HEK293 (cell line): Measurements from ENCODE around the gene IFT172.

Experiments
- ZNF114 ChIP-seq: fragments of 450-650 bp; formaldehyde crosslinking; IDR thresholded peaks from 2 replicates; pipeline ENCODE4 v1.5.0; 2017; ENCODE audit warnings: missing biosample characterization, missing genetic modification characterization
- ZNF157 ChIP-seq: fragments of 450-650 bp; formaldehyde crosslinking; IDR thresholded peaks from 2 replicates; pipeline ENCODE4 v1.5.1; 2016; ENCODE audit warnings: missing biosample characterization, missing genetic modification characterization
- ZNF292 ChIP-seq: fragments of 450-650 bp; formaldehyde crosslinking; IDR thresholded peaks from 2 replicates; pipeline ENCODE4 v1.5.1; 2016; ENCODE audit warnings: low read depth, missing biosample characterization, missing genetic modification characterization, borderline replicate concordance
- ZNF311 ChIP-seq: fragments of 450-650 bp; formaldehyde crosslinking; IDR thresholded peaks from 2 replicates; pipeline ENCODE4 v1.5.1; 2017; ENCODE audit warnings: missing biosample characterization, missing genetic modification characterization, borderline replicate concordance
- ZNF510 ChIP-seq: fragments of 450-650 bp; formaldehyde crosslinking; IDR thresholded peaks from 2 replicates; pipeline ENCODE4 v1.5.1; 2018; ENCODE audit warnings: mild to moderate bottlenecking, missing genetic modification characterization, missing biosample characterization; ENCODE audit not compliant: insufficient replicate concordance
- ZNF776 ChIP-seq: fragments of 450-650 bp; formaldehyde crosslinking; IDR thresholded peaks from 2 replicates; pipeline ENCODE4 v1.5.0; 2017; ENCODE audit warnings: missing biosample characterization, missing genetic modification characterization, borderline replicate concordance
- TF ChIP-seq, protein P1 (sequence below): fragments of 450-650 bp; formaldehyde crosslinking; IDR thresholded peaks from 2 replicates; pipeline ENCODE4 v1.5.1; 2016; ENCODE audit warnings: missing biosample characterization, missing genetic modification characterization, borderline replicate concordance

DNA sequence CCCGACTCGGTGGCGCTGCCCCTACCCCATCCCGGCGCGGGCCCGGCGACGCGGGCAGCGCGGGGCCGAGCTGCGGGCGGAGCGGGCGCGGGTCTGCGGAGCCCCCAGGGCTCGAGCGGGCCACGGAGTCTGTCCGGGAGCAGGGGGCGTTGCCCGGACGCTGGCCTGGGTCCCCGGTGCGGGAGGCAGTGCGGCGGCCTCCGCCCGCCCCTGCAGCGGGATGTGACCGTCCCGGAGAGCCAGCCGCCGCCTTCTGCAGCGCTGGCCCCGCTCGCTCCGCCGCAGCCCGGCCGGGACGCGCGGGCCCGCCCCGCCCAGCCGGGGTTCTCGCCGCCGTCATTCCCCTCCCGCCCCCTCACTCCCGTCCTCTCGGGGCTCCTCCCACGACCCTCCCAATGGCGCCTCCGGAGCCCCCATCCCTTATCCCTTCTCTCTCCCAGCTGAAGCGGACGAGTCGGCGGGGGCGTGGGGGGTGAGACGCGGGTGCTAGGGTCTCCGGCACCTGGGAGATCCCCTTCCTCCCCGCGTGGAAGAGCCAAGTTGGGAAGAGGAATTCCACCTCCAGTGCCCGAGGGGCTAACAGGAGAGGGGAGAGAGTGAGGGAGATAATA, 5.5 kb upstream of the IFT172 start, which contains the start of gene FNDC4:
- TF ChIP-seq ZNF157: no peak
- no peak for TF ChIP-seq ZNF776
- no peak for TF ChIP-seq ZNF311
- no peak for TF ChIP-seq ZNF292 (tag by site-specific recombination)
- TF ChIP-seq, protein P1, sequence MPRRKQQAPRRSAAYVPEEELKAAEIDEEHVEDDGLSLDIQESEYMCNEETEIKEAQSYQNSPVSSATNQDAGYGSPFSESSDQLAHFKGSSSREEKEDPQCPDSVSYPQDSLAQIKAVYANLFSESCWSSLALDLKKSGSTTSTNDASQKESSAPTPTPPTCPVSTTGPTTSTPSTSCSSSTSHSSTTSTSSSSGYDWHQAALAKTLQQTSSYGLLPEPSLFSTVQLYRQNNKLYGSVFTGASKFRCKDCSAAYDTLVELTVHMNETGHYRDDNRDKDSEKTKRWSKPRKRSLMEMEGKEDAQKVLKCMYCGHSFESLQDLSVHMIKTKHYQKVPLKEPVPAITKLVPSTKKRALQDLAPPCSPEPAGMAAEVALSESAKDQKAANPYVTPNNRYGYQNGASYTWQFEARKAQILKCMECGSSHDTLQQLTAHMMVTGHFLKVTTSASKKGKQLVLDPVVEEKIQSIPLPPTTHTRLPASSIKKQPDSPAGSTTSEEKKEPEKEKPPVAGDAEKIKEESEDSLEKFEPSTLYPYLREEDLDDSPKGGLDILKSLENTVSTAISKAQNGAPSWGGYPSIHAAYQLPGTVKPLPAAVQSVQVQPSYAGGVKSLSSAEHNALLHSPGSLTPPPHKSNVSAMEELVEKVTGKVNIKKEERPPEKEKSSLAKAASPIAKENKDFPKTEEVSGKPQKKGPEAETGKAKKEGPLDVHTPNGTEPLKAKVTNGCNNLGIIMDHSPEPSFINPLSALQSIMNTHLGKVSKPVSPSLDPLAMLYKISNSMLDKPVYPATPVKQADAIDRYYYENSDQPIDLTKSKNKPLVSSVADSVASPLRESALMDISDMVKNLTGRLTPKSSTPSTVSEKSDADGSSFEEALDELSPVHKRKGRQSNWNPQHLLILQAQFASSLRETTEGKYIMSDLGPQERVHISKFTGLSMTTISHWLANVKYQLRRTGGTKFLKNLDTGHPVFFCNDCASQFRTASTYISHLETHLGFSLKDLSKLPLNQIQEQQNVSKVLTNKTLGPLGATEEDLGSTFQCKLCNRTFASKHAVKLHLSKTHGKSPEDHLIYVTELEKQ (tag by site-specific recombination): no peak
- TF ChIP-seq ZNF510 (tag by site-specific recombination): no peak
- TF ChIP-seq ZNF114 (tag by site-specific recombination): no peak
